Retina (tissue), 1 donor: ENCODE results near the gene PRRC2A.
A peak's percentile ranks its signal among the peaks of the same experiment; 100 is the strongest.

Experiments used
- DNase-seq: peaks from one replicate; pipeline ENCODE4 v3.0.0-alpha.2; 2016

Gene PRRC2A

DNA sequence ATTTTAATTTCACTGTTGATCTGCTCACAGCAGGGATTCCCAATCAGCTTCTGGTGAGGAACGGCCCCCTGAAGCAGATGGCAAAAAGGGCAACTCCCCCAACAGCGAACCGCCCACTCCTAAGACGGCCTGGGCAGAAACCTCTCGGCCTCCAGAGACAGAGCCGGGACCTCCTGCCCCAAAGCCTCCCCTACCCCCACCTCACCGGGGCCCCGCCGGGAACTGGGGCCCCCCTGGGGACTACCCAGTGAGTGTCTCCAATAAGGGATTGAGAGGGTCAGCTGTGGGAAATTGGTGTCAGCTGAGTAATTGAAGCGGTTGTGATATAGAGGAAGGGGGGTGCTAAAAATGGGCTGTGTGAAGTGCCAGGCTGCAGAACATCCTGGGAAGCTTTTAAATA is 6.4 kb downstream of the PRRC2A start:
- no peak for DNase-seq

DNA sequence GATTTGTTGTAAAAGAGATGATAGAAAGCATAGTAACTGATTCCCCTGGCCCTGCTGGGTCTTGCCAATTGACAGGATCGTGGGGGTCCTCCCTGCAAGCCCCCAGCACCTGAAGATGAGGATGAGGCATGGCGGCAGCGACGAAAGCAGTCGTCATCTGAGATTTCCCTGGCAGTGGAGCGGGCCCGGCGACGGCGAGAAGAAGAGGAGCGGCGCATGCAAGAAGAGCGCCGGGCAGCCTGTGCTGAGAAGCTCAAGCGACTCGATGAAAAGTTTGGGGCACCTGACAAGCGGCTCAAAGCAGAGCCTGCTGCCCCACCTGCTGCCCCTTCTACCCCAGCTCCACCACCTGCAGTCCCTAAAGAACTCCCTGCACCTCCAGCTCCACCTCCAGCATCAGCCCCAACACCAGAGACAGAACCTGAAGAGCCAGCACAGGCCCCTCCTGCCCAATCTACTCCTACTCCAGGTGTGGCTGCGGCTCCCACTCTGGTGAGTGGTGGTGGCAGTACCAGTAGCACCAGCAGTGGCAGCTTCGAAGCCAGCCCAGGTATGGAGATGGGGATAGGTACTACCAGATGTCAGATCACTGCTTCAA is 7.3 kb downstream of the PRRC2A start:
- no peak for DNase-seq

DNA sequence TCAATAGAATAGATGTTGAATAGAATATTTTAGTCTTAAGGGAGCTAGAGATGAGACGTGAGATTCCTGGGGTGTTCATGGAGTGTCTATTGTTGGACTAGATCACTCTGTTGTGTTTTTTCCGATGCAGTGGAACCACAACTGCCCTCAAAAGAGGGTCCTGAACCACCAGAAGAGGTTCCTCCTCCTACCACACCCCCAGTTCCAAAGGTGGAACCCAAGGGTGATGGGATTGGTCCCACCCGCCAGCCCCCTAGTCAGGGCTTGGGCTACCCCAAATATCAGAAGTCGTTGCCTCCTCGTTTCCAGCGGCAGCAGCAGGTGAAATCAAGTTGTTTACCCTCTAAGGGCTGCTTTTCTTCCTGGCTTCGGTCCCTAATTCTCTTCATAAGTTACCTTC is 8.5 kb downstream of the PRRC2A start:
- no peak for DNase-seq

DNA sequence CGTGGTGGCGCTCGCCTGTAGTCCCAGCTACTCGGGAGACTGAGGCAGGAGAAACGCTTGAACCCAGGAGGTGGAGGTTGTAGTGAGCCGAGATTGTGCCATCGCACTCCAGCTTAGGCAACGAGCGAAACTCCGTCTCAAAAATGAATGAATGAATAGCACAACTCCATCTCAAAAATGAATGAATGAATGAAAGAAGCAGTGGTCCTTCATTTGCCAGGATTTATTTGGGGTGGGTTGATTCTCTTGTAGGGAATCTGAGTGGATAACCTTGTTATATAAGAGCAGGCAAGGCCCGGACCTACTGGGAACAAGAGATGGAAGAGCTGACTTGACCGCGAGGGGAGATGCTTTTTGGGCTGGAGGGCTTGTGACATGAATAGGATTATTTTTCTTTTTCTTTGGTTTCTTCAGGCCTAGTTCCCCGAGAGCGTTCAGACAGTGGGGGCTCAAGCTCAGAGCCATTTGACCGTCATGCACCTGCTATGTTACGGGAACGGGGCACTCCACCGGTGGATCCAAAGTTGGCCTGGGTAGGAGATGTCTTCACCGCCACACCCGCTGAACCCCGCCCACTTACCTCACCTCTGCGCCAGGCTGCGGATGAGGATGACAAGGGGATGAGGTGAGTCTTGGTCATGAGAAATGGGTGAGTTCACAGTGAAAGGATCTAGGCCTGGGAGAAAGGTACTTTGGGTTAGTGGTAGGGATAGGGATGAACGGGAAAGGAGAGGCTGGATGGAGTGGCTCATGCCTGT is 9.8 kb downstream of the PRRC2A start:
- DNase-seq: no peak

DNA sequence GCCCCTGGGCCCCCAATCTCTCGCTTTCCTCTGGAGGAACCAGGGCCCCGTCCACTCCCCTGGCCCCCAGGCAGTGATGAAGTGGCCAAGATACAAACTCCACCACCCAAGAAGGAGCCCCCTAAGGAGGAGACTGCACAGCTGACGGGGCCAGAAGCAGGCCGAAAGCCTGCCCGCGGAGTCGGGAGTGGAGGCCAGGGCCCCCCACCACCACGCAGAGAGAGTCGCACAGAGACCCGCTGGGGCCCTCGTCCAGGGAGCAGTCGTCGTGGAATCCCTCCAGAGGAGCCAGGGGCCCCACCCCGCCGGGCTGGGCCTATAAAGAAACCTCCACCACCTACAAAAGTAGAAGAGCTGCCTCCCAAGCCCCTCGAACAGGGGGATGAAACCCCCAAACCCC is 10.7 kb downstream of the PRRC2A start:
- DNase-seq: no peak

DNA sequence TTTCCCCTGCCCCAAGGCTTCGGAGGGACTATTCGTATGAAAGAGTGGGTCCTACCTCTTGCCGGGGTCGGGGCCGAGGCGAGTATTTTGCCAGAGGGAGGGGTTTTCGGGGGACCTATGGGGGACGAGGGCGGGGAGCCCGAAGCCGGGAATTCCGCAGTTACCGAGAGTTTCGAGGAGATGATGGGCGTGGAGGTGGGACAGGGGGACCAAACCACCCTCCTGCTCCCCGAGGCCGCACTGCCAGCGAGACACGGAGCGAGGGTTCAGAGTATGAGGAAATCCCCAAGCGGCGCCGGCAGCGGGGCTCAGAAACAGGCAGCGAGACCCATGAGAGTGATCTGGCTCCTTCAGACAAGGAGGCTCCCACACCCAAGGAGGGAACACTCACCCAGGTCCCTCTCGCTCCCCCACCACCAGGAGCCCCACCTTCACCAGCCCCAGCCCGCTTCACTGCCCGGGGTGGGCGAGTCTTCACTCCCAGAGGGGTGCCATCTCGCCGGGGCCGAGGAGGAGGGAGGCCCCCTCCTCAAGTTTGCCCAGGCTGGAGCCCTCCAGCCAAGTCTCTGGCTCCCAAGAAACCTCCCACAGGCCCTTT is 11.3 kb downstream of the PRRC2A start:
- no peak for DNase-seq

DNA sequence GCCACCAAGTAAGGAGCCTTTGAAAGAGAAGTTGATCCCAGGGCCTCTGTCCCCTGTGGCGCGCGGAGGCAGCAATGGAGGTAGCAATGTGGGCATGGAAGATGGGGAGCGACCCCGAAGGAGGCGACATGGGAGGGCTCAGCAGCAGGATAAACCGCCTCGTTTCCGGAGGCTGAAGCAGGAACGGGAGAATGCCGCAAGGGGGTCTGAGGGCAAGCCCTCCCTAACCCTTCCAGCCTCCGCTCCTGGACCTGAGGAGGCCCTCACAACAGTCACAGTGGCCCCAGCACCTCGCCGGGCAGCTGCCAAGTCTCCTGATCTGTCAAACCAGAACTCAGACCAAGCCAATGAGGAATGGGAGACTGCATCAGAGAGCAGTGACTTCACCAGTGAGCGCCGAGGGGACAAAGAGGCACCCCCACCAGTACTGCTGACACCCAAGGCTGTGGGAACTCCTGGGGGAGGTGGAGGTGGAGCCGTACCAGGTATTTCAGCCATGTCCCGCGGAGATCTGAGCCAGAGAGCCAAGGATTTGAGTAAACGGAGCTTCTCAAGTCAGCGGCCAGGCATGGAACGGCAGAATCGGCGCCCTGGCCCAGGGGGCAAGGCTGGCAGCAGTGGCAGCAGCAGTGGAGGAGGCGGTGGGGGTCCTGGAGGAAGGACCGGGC is 11.9 kb downstream of the PRRC2A start:
- no peak for DNase-seq

DNA sequence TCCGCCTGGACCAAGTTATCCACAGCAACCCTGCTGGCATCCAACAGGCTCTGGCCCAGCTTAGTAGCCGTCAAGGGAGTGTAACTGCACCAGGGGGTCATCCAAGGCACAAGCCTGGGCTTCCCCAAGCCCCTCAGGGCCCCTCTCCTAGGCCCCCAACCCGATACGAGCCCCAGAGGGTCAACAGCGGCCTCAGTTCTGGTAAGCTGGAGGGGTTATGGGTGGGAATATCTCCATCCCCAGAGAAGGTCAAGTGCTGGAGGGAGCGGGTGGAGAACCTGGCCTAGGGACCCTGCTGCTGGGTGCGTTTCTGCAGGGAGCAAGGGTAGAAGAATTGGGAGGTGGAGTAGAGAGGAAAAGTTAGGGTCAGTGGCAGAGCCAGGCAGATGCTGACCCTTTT is 12.9 kb downstream of the PRRC2A start:
- no peak for DNase-seq

DNA sequence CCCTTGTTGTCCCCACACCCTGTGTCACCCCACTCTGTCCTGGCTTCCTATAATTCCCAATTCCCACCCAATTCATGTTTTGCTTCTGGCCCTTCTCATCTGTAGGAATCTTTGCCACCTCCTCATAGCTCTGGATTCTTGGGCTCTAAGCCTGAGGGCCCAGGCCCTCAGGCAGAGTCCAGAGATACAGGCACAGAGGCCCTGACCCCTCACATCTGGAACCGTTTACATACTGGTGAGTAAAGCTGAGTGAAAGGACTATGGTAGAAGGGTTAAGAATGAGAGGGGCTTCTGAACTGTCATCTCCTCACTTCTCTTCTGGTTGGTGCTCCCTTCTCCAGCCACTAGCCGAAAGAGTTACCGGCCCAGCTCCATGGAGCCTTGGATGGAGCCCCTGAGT is 13.6 kb downstream of the PRRC2A start:
- no peak for DNase-seq

DNA sequence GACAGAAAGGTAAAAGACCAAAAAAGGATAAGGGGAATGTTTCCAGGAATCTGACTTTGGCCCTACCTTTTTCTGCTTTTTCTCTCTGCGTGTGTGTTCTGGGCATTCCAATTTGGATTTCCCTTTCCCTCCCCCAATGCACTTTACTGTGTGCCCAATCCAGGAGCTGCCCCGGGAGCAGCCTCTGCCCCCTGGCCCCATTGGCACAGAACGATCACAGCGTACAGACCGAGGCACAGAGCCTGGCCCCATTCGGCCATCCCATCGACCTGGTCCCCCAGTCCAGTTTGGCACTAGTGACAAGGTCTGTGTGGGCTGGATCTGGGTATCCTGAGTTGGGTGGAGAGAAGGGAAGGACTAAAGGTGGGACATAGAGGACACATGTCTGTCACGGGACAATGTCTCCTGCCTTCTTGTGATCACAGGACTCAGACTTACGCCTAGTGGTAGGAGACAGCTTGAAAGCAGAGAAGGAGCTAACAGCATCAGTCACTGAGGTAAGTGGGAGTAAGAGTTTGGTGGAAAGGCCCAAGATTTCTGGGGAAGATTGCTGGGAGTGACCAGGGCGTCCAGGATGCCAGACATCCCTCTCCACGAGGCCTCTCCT is 14.6 kb downstream of the PRRC2A start:
- no peak for DNase-seq

DNA sequence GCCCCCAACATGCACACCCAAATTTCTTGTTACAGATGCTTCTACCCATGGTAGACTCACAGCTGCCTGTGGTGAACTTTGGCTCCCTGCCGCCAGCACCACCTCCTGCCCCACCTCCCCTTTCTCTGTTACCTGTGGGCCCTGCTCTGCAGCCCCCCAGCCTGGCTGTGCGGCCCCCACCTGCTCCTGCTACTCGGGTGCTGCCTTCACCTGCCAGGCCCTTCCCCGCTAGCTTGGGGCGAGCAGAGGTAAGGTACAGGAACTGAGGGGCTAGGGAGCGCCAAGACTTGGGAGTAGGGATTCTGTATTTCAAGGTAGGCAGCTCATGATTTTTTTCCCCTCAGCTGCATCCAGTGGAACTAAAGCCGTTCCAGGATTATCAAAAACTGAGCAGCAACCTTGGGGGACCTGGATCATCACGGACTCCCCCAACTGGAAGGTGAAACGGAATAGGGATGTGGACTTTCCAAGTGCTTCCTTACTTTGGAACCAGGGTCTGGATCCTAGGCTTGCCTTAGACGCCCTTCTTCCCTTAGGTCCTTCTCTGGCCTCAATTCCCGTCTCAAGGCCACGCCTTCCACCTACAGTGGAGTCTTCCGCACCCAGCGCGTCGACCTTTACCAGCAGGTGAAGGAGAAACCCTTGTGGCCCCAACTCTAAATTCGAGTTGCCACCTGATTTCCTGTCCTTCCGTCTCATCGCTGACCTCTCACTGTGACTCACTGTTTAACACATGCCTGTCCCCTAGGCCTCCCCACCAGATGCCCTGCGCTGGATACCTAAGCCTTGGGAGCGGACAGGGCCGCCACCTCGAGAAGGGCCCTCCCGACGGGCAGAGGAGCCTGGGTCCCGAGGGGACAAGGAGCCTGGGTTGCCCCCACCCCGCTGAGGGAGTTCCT is 16.4 kb downstream of the PRRC2A start:
- no peak for DNase-seq

DNA sequence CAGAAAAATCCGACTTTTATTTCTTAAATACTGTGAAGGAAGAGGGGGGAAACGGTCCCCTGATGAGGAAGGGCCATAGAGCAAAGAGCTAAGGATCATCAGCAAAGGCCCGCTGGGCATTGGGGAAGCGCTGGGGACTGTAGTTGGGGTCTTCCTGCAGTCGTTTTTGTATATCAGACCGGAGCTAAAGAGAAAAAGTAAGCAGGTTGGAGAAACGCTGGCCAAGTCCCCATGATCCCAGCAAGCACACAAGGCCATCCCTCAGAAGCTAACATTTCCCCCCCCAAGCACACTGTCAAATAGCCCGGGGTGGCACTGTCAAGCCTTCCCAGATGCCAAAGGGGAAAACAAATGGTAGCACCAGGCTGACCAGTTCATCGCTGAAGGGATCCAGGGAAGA is 18.5 kb downstream of the PRRC2A start:
- no peak for DNase-seq

DNA sequence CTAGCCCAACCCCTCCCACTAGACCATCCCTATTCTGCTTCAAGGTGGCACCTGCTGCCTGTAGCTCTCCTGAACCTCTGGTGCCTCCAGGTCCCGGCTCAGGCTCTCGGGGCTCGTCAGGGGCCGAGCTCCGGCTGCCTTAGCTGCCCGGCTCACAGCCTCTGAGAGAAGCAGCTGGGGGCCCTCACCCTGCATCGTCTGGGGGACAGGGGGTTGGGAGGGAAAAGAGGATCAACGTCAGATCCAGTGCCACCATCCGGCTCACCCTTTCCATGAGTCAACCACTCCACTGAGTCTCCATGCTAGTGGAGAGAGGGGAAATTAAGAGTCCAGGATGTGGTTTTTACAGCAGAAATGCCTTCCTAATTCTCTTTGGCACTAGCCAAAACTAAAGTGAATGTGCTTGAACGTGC is 18.9 kb downstream of the PRRC2A start:
- no peak for DNase-seq

DNA sequence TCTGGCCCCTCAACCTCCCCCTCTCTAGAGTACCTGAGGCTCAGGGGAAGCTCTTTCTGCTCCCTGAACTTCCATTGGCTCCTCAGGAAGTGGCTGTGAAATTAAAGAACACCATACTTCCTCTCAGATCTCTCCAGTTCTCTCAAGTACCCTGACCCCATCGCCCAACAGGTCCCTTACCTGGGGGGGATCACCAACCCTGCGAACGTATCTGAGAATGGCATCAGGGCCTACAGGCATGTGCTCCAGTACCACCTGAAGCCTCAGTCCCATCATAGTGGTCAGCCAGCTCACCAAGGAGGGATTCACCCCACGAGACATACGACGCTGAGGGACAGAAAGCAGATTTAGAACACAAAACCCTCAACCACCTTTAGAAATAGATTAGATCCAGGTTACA is 20.1 kb downstream of the PRRC2A start:
- DNase-seq: no peak

DNA sequence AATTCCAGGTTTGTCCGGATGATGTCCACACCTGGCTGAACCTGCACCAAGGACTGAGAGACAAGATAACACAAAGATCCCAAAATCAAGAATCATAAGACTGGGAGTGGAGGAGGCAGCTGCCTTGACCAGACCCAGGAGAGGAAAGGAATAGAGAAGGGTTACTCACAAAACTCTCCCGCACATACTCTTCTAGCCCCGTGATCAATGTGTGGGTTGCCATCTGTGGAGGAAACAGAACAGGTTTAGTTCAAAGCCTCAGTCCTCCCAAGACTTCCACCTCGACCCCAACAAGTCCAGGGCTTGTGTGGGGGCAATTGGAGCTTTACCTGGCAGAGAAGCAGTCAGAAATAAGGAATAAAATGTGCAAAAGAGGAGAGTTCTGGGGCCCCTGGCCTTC is 20.9 kb downstream of the PRRC2A start:
- no peak for DNase-seq

DNA sequence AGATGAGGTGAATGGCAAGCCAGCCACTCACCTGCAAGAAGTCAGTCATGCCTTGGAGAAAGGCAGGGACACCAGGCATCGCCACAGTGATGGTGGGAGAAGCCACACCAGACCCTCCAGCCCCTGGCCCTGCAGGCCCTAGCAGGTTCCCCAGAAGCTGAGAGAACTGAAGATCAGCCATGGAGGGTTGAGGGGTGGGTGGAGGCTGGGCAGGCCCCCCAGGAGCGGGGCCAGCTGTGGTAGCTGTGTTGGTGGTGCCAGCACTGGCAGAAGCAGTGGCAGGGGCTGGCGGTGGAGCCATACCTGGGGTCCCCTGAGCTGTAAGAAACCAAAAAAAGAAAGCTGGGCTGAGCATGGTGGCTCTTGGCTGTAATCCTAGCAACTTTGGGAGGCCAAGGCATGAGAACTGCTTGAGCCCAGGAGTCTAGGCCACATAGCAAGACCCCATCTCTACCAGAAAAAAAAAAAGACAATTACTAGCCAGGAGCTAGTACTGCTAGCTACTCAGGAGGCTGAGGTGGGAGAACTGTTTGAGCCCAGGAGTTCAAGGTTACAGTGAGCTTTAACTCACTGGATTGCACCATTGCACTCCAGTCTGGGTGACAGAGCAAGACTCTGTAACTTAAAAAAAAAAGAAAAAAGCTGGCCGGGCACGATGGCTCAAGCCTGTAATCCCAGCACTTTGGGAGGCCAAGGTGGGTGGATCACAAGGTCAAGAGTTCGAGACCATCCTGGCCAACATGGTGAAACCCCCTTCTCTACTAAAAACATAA is 22.5 kb downstream of the PRRC2A start:
- DNase-seq: no peak

DNA sequence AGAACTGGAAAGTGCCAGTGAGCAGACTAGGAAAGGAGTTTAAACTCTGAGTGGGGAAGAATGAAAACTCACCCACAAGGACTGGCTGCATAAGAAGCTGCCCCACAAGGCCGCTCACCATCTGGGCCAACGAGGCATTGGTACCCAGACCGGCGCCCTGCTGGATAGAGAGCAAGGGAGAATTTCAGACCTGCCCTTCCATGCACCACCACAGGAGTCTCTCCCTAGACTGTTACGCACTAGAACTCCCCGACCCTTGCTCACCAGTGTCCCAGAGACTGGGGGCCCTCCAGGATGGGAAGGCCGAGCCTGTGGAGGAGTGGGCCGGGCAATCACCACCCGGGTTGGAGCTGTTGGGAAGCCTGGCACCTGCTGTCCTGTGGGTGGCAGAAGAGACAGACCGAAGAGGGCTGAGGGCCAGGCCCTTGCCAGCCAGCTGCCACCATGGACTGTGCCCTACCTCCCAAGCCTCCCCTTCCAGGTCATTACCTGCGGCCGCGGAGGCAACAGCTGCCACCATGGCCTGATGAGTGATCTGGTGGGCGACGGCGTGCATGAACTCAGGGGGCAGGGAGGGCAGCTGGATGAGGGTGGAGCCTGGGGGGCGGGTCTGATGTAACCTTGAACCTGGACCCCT is 23.4 kb downstream of the PRRC2A start:
- DNase-seq: no peak

DNA sequence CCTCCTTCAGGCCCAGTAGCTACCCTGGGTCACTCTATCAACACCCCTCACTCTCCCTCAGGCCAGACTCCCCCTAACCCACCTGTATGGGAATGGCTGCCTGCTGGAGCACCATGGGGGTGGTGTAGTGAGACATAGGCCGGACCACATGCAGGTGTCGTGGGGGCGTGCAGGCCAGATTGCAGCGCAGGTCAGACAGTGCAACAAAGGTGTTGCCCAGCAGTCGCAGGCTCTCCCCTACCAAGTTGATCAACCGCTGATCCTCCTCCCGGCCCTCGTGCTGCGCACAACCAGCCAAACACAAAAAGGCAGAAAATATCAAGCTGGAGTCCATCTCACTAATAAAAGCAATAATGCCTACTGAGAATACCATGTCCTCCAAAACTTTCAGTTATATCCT is 24.8 kb downstream of the PRRC2A start:
- no peak for DNase-seq

DNA sequence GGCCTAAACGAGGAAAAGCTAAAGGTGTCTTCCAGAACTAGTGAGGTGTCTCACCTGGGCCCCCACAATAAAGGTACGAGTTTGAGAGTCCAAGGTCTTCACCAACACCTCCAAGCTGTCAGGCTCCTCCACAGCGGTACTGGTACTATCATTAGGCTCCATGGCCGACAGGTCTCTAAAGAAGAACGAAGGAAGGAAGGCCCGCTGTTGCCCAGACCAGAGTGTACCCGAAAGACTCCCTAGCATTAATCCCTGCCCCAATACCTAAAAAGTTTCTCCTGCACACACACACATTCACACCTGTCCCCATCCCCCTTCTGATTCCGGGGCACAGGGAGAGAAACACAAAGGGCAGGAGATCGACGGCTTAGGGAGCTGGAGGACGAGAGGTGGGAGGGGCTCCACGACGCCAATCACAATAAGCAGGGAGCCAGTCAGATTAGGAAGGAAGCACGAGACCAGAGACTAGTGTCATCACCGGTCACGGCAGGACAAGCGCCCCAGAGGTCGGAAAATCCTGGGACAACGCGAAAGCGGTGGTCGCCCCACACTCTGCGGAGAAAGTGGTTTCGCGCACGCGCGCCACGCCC is 31.2 kb downstream of the PRRC2A start:
- DNase-seq: no peak

DNA sequence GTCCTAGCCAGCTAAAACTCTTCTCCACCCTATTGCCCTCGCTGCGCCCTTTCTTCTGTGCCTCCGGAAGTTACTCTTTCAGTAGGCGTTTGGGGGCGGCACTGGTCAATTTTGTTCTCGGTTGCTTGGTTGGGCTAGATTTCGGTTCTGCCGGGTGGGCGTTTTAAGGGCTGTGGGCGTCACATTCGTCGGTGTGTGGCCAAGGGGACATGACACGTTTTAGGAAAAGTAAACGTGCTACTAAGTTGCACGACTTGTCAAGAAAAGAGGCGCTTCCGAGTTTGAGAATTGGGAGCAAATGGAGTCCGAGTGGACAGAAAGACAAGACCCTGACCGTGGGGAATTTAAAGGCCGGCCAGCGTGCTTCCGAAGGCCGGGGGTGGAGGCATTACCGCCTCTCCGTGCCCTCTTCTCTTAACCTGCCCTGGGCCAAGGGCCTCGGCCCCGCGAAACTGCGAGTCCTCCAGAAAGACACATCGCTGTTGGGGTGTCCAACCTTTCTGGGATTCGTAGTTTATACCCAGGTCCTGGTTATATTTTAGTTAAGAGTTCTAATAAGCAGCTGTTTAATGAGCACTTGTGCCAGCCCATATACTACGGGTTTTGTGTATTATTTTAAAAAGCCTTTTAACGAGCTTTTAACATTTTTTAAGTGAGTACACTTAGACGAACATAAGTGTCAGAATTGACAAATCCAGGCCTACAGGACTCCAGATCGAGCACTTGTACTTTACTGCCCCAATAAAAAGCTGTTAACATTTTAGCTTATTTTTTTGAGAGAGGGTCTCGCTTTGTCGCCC is 32.6 kb downstream of the PRRC2A start:
- DNase-seq: peak; percentile 100
